ENCODE data around the gene CTAGE9.

The CTAGE9 gene

GRCh38 chr6:131660195-131660594 is 50.6 kb downstream of the CTAGE9 start:
- DNase-seq = peak in 1 of 2 donors; percentile 29

Measured in inflammatory macrophage treated with lipopolysaccharide for 1 hour (primary cell).